Fibroblast of villous mesenchyme (primary cell): ENCODE results near the gene CFAP58. TPM values are rescaled to one million over a fixed set of nuclear protein-coding genes. Genes with fewer than 3 reads are reported as not detected.

Experiments used
- DNase-seq: peaks from one replicate; pipeline ENCODE4 v3.0.0-alpha.2; 2010; ENCODE audit warnings: low read depth
- H3K4me3 ChIP-seq: 2 replicates; pipeline ENCODE4 v1.5.1; 2011; ENCODE audit warnings: low read depth, mild to moderate bottlenecking, low read length
- CTCF ChIP-seq: IDR thresholded peaks from 2 replicates; pipeline ENCODE4 v1.5.1; 2012; ENCODE audit warnings: low read depth, mild to moderate bottlenecking, low read length; ENCODE audit not compliant: insufficient read depth
- total RNA-seq: library from RNA; depleted of rRNA; stranded (reverse); fragments of >200 nt; gene quantifications from 2 replicates; pipeline ENCODE4 v1.2.3, GENCODE V29; 2012

CFAP58 gene
- total RNA-seq, 1 donor = 0.43 TPM

DNA sequence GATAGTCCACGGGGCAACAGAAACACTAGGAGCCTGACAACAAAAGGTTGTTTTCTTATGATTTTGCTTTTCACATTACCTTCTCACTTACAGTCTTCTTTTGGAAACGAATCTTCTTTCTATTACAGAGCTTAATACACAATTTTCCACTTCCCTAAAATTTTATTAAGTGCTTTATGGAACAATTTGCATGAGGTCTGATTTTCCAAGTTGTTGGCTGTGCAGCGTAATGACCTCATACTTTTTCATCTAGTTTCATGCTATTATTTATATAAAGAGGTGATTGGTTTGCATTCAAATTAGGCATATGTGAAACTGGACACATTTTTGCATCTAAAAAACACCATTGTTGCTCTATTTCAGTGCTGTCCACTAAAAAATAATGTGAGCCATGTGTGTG is 76.7 kb downstream of the CFAP58 start:
- H3K4me3 ChIP-seq = no peak overlapping the region
- no peak for TF ChIP-seq CTCF
- DNase-seq = no peak

DNA sequence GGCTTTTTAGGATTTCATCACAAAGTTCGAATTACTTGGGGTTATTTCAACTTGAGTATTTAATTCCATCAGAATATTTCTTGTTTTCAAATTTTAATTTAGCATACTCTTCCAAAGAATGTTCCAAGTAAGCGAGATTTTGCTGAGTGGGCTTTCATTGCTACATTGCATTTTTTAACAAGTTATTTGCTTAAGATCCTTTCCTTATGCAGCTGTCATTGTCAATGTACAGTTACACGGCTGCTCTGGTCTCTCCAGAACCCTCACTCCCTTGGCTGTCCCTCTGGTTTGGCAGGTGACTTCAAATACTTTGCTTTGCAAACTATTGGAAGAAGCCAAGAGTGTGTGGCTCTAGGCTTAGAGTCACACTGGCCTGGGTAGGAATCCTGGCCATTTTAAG is 80.0 kb downstream of the CFAP58 start:
- no peak for DNase-seq
- H3K4me3 ChIP-seq = no peak overlapping the region
- TF ChIP-seq CTCF = no peak

DNA sequence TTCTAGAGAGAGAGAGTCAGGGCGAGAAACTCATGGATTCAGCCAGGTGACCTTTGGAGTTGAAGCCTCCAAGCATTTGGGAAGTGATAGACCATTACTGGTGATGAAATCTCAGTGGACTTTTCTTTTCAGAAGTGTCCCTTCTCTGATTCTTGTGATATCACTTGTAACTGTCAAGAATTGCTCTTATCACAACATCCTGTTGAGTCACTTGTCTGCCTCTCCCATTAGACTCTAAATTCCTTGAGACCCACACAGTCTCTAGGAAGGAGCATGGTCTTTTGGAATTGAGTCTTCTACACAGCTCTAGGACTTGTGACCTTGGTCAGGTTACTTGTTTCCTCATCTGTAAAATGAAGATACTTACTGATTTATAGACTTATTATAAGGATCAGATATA is 81.0 kb downstream of the CFAP58 start:
- DNase-seq = no peak
- H3K4me3 ChIP-seq = no peak overlapping the region
- TF ChIP-seq CTCF = no peak

GRCh38 chr10:104435822-104436221 is 82.2 kb downstream of the CFAP58 start:
- DNase-seq = no peak
- TF ChIP-seq CTCF = no peak
- no peak overlapping the region for H3K4me3 ChIP-seq

GRCh38 chr10:104437226-104437625 is 83.6 kb downstream of the CFAP58 start:
- no peak overlapping the region for H3K4me3 ChIP-seq
- TF ChIP-seq CTCF = no peak
- no peak for DNase-seq

- no peak for TF ChIP-seq CTCF
- DNase-seq = no peak
Measured at GRCh38 chr10:104440221-104440620, 86.6 kb downstream of the CFAP58 start.

GRCh38 chr10:104441329-104442000 is 87.8 kb downstream of the CFAP58 start:
- no peak for TF ChIP-seq CTCF
- no peak overlapping the region for H3K4me3 ChIP-seq
- peak; percentile 61 for DNase-seq

More at GRCh38 chr10:104440221-104440620, 86.6 kb downstream of the CFAP58 start:
- H3K4me3 ChIP-seq = no peak overlapping the region
